BJ (cell line): Measurements from ENCODE around the gene CLCN5. TPM values are rescaled to one million over a fixed set of nuclear protein-coding genes. Genes with fewer than 3 reads are reported as not detected.

Experiments used
- CTCF ChIA-PET: fragments of 350-600 bp; formaldehyde crosslinking; extraction: SDS; loops from one replicate; lab custom pipeline; 2021; ENCODE audit warnings: antibody characterized with exemption, inconsistent platforms; lab: Yijun Ruan, JAX
- POLR2A ChIA-PET: fragments of 300-600 bp; sonication (Branson Sonifier 250); formaldehyde crosslinking; extraction: SDS; loops from one replicate; lab custom pipeline; 2021; ENCODE audit warnings: antibody characterized with exemption; lab: Charles Lee
- DNase-seq: peaks from one replicate; pipeline ENCODE4 v3.0.0-alpha.2; 2011; ENCODE audit warnings: low read depth
- H3K27me3 ChIP-seq: 2 replicates; pipeline ENCODE4 v1.6.0; 2011; ENCODE audit warnings: low read length; ENCODE audit not compliant: control insufficient read depth, insufficient read depth
- H3K36me3 ChIP-seq: 2 replicates; pipeline ENCODE4 v1.5.1; 2011; ENCODE audit warnings: low read length; ENCODE audit not compliant: control insufficient read depth, insufficient read depth
- H3K4me3 ChIP-seq: 2 replicates; pipeline ENCODE4 v1.5.1; 2011; ENCODE audit warnings: low read depth, mild to moderate bottlenecking, control low read depth, low read length
- CTCF ChIP-seq: IDR thresholded peaks from 2 replicates; pipeline ENCODE4 v1.5.1; 2011; ENCODE audit warnings: low read depth, mild to moderate bottlenecking, control low read depth, inconsistent platforms, low read length, moderate library complexity; ENCODE audit not compliant: insufficient read depth
- polyA plus RNA-seq: library from polyadenylated mRNA; depleted of rRNA; stranded (reverse); fragments of >200 nt; gene quantifications from 2 replicates; pipeline ENCODE4 v1.2.3, GENCODE V29; 2011; rRNA removed
- small RNA-seq: library from RNA; depleted of rRNA; stranded (forward); fragments of <200 nt; gene quantifications from one replicate; pipeline ENCODE3, GENCODE V24; 2012; ENCODE audit warnings: low replicate concordance, low read depth; ENCODE audit not compliant: insufficient read length

CLCN5 gene
- polyA plus RNA-seq, 1 experiment = 1.3 TPM

GRCh38 chrX:50117476-50117875 lies 195.1 kb downstream of the CLCN5 start:
- DNase-seq = no peak
- ChIA-PET POLR2A (no interaction called here), CTCF (no interaction called here)
- no peak overlapping the region for H3K4me3 ChIP-seq
- no peak for TF ChIP-seq CTCF
- H3K27me3 ChIP-seq = no peaks in the 10 kb centered on the region
- no peaks in the 10 kb centered on the region for H3K36me3 ChIP-seq

GRCh38 chrX:50125480-50125879 lies 203.1 kb downstream of the CLCN5 start:
- no peak for TF ChIP-seq CTCF
- Histone ChIP-seq H3K36me3 (no peaks in the 10 kb centered on the region), H3K4me3 (no peak overlapping the region), H3K27me3 (no peaks in the 10 kb centered on the region)
- no peak for DNase-seq
- ChIA-PET POLR2A (no interaction called here), CTCF (no interaction called here)

GRCh38 chrX:50147972-50148371 lies 225.6 kb downstream of the CLCN5 start:
- Histone ChIP-seq H3K36me3 (no peaks in the 10 kb centered on the region), H3K4me3 (no peak overlapping the region), H3K27me3 (no peaks in the 10 kb centered on the region)
- DNase-seq = no peak
- no peak for TF ChIP-seq CTCF
- ChIA-PET POLR2A (no interaction called here), CTCF (no interaction called here)

Small RNAs within 50 kb of the gene (small RNA-seq; reads per million reads assigned to genes)
- gene MIR188 (16.6 reads per million, percentile 82 among the genes with 10 or more reads in this experiment), gene MIR362 (65.5 reads per million, percentile 89 among the genes with 10 or more reads in this experiment), gene MIR500A (61.1 reads per million, percentile 89 among the genes with 10 or more reads in this experiment), gene MIR500B (not detected), gene MIR501 (4.2 reads per million, percentile 56 among the genes with 10 or more reads in this experiment), gene MIR502 (62.6 reads per million, percentile 89 among the genes with 10 or more reads in this experiment), gene MIR532 (1,208 reads per million, percentile 97 among the genes with 10 or more reads in this experiment), gene MIR660 (198 reads per million, percentile 94 among the genes with 10 or more reads in this experiment), gene RNU6-421P (not detected)

Other genes starting within 250 kb of the CLCN5 start
- gene PAGE1, start 226.6 kb upstream of the CLCN5 start, polyA plus RNA-seq = not detected in 2 replicates
- gene PAGE4, start 93.3 kb upstream of the CLCN5 start, polyA plus RNA-seq = not detected in 2 replicates
- 3.0 and 3.4 TPM in 2 replicates for gene USP27X, start 43.1 kb upstream of the CLCN5 start, polyA plus RNA-seq